Loucy (cell line): ENCODE measurements around the gene TPSB2.
"Not testable (repeated sequence)": the region's sequence is repeated elsewhere in the genome, so short reads cannot be mapped to it uniquely, and the experiment has no call there.

Source experiments
- H2AFZ ChIP-seq: fragments of 200-600 bp; sonication (generic); 2 replicates; pipeline ENCODE4 v1.6.0; 2016; ENCODE audit warnings: antibody characterized with exemption, mild to moderate bottlenecking, low read length, moderate library complexity
- H3F3A ChIP-seq: fragments of 200-600 bp; 2 replicates; pipeline ENCODE4 v1.6.0; 2016; ENCODE audit warnings: antibody characterized with exemption, low read depth, mild to moderate bottlenecking
- H3K27me3 ChIP-seq: fragments of 200-600 bp; sonication (generic); 2 replicates; pipeline ENCODE4 v1.6.1; 2014; ENCODE audit warnings: low read length, mild to moderate bottlenecking; ENCODE audit not compliant: insufficient read depth, poor library complexity, severe bottlenecking
- H3K36me3 ChIP-seq: fragments of 200-600 bp; sonication (generic); 2 replicates; pipeline ENCODE4 v1.6.1; 2016; ENCODE audit warnings: low read length; ENCODE audit not compliant: insufficient read depth
- H3K4me1 ChIP-seq: fragments of 200-600 bp; sonication (generic); 2 replicates; pipeline ENCODE4 v1.5.1; 2014; ENCODE audit warnings: low read length, mild to moderate bottlenecking; ENCODE audit not compliant: insufficient read depth, poor library complexity, severe bottlenecking
- H3K4me2 ChIP-seq: fragments of 200-600 bp; sonication (generic); 2 replicates; pipeline ENCODE4 v1.6.0; 2014; ENCODE audit warnings: antibody characterized with exemption, low read length, low read depth, mild to moderate bottlenecking; ENCODE audit not compliant: poor library complexity, severe bottlenecking
- H3K4me3 ChIP-seq: fragments of 200-600 bp; sonication (generic); 2 replicates; pipeline ENCODE4 v1.5.1; 2014; ENCODE audit warnings: low read length, mild to moderate bottlenecking, mixed read lengths; ENCODE audit not compliant: poor library complexity, severe bottlenecking
- H3K79me2 ChIP-seq: fragments of 200-600 bp; sonication (generic); 2 replicates; pipeline ENCODE4 v1.6.1; 2014; ENCODE audit warnings: low read length; ENCODE audit not compliant: insufficient read depth
- H3K9ac ChIP-seq: fragments of 200-600 bp; sonication (generic); 2 replicates; pipeline ENCODE4 v1.6.0; 2014; ENCODE audit warnings: mild to moderate bottlenecking, low read depth, low read length, moderate library complexity; ENCODE audit not compliant: poor library complexity, severe bottlenecking
- H3K9me2 ChIP-seq: fragments of 200-600 bp; sonication (generic); replicated peaks from 2 replicates; pipeline ENCODE4 v1.6.1; 2016; ENCODE audit warnings: low read depth, low read length, mixed read lengths
- H3K9me3 ChIP-seq: fragments of 200-600 bp; sonication (generic); 2 replicates; pipeline ENCODE4 v1.6.1; 2014; ENCODE audit warnings: mild to moderate bottlenecking, antibody characterized with exemption, low read length, low read depth; ENCODE audit not compliant: insufficient read depth
- H4K20me1 ChIP-seq: fragments of 200-600 bp; sonication (generic); 2 replicates; pipeline ENCODE4 v1.6.0; 2014; ENCODE audit warnings: antibody characterized with exemption, low read length, mild to moderate bottlenecking; ENCODE audit not compliant: insufficient read depth, poor library complexity, severe bottlenecking
- EZH2phosphoT487 ChIP-seq: fragments of 200-600 bp; IDR thresholded peaks from 2 replicates; pipeline ENCODE4 v1.6.1; 2018; ENCODE audit warnings: antibody characterized with exemption, mild to moderate bottlenecking, moderate library complexity, borderline replicate concordance
- TF ChIP-seq, protein P1 (sequence below): fragments of 200-600 bp; sonication (generic); conservative IDR thresholded peaks from 2 replicates; pipeline ENCODE4 v1.5.1; 2014; ENCODE audit warnings: mild to moderate bottlenecking, antibody characterized with exemption, low read length

TPSB2 gene

DNA sequence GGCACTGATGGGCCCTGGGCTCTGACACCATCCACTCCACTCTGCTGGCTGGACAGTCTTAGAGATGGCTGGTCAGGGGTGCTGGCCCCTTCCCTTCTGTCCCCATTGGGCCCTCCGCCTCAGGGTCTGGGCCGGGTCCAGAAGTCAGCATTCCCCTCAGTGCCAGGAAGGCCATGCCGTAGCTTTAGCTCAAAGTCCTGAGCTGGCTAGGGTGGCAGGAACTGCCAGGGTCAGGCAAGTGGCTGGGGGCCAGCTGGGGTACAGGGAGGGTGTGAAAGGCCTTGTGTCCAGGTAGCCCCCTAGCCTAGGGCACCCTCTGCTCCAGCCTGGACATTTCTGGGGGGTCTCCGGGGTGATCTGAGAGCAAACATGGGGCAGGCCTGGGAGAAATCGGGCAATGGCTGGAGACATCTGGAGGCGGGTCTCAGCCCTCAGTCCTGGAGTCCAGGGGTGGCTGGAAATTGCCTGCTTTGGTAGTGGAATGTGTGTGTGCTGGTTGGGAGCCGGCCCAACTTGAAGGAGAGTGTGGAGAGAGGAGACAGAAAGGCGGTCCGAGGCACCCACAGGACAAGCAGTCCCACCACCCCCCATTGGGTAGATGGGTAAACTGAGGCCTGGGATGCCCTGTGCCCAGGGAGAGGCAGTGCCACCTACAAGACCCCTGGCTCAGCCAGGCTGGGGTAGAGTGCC is 37.5 kb downstream of the TPSB2 start:
- Histone ChIP-seq H3K4me1 (no peaks in the 10 kb centered on the region), H3K36me3 (no peaks in the 10 kb centered on the region), H3K4me3 (no peak overlapping the region), H3K9me3 (no peaks in the 10 kb centered on the region), H3K27me3 (no peaks in the 10 kb centered on the region), H2AFZ (no peak overlapping the region), H3K4me2 (no peak overlapping the region), H3F3A (no peaks in the 10 kb centered on the region), H4K20me1 (no peaks in the 10 kb centered on the region), H3K79me2 (no peaks in the 10 kb centered on the region), H3K9ac (no peak overlapping the region), H3K9me2 (no peaks in the 10 kb centered on the region)
- TF ChIP-seq, protein P1, sequence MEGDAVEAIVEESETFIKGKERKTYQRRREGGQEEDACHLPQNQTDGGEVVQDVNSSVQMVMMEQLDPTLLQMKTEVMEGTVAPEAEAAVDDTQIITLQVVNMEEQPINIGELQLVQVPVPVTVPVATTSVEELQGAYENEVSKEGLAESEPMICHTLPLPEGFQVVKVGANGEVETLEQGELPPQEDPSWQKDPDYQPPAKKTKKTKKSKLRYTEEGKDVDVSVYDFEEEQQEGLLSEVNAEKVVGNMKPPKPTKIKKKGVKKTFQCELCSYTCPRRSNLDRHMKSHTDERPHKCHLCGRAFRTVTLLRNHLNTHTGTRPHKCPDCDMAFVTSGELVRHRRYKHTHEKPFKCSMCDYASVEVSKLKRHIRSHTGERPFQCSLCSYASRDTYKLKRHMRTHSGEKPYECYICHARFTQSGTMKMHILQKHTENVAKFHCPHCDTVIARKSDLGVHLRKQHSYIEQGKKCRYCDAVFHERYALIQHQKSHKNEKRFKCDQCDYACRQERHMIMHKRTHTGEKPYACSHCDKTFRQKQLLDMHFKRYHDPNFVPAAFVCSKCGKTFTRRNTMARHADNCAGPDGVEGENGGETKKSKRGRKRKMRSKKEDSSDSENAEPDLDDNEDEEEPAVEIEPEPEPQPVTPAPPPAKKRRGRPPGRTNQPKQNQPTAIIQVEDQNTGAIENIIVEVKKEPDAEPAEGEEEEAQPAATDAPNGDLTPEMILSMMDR, result no peak
- no peak for TF ChIP-seq EZH2phosphoT487

DNA sequence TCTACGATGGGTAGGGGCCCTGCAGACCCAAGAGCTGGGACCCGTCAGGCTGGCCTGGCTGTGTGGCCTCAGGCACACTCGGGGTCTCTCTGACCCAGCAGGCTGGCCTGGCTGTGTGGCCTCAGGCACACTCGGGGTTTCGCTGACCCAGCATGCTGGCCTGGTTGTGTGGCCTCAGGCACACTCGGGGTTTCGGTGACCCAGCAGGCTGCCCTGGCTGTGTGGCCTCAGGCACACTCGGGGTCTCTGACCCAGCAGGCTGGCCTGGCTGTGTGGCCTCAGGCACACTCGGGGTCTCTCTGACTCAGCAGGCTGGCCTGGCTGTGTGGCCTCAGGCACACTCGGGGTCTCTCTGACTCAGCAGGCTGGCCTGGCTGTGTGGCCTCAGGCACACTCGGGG is 39.2 kb downstream of the TPSB2 start:
- not testable (repeated sequence) for H3K9ac ChIP-seq, H4K20me1 ChIP-seq, H3K36me3 ChIP-seq, H3K9me3 ChIP-seq, H3K79me2 ChIP-seq, H2AFZ ChIP-seq, H3K4me3 ChIP-seq, H3K4me2 ChIP-seq, H3K9me2 ChIP-seq, H3F3A ChIP-seq, H3K4me1 ChIP-seq, H3K27me3 ChIP-seq

GRCh38 chr16:1189455-1189854 is 40.5 kb downstream of the TPSB2 start:
- no peaks in the 10 kb centered on the region for H3K9me3 ChIP-seq
- H3K9me2 ChIP-seq, result no peaks in the 10 kb centered on the region
- no peaks in the 10 kb centered on the region for H3K79me2 ChIP-seq
- H3K36me3 ChIP-seq, result no peaks in the 10 kb centered on the region
- H3K9ac ChIP-seq, result no peak overlapping the region
- no peak overlapping the region for H2AFZ ChIP-seq
- no peak overlapping the region for H3K4me2 ChIP-seq
- TF ChIP-seq, protein P1, result no peak
- TF ChIP-seq EZH2phosphoT487, result no peak
- no peak overlapping the region for H3K4me3 ChIP-seq
- no peaks in the 10 kb centered on the region for H3K4me1 ChIP-seq
- H4K20me1 ChIP-seq, result no peaks in the 10 kb centered on the region
- no peaks in the 10 kb centered on the region for H3F3A ChIP-seq
- H3K27me3 ChIP-seq, result no peaks in the 10 kb centered on the region
